Activated CD4-positive, CD25-positive, alpha-beta regulatory T cell treated with anti-CD3 and anti-CD28 coated beads, Interleukin-2, amount 50 U/mL, for 72 hours (primary cell): ENCODE data around the gene ARHGAP29.
"Not testable (repeated sequence)": the region's sequence is repeated elsewhere in the genome, so short reads cannot be mapped to it uniquely, and the experiment has no call there.

Experiments used
- DNase-seq: peaks from one replicate; pipeline ENCODE4 v3.0.0; 2021

Gene ARHGAP29

GRCh38 chr1:94164121-94164520 lies 73.3 kb downstream of the ARHGAP29 start:
- DNase-seq = not testable (repeated sequence)

- not testable (repeated sequence) for DNase-seq
Measured at GRCh38 chr1:94163249-94163648, 74.1 kb downstream of the ARHGAP29 start.

GRCh38 chr1:94160811-94161210 lies 76.6 kb downstream of the ARHGAP29 start:
- DNase-seq = no peak

- no peak for DNase-seq
Measured at GRCh38 chr1:94156096-94156625, 81.2 kb downstream of the ARHGAP29 start.

- DNase-seq = no peak
Measured at GRCh38 chr1:94154989-94155388, 82.4 kb downstream of the ARHGAP29 start.

- no peak for DNase-seq
Measured at GRCh38 chr1:94153133-94153532, 84.3 kb downstream of the ARHGAP29 start.

GRCh38 chr1:94149166-94149565 lies 88.2 kb downstream of the ARHGAP29 start:
- not testable (repeated sequence) for DNase-seq

GRCh38 chr1:94146273-94146672 lies 91.1 kb downstream of the ARHGAP29 start:
- no peak for DNase-seq

- DNase-seq = no peak
Measured at GRCh38 chr1:94144836-94145235, 92.5 kb downstream of the ARHGAP29 start.

GRCh38 chr1:94143809-94144176 lies 93.6 kb downstream of the ARHGAP29 start:
- DNase-seq = no peak

- no peak for DNase-seq
Measured at GRCh38 chr1:94143173-94143808, 94.1 kb downstream of the ARHGAP29 start.

GRCh38 chr1:94142583-94142982 lies 94.8 kb downstream of the ARHGAP29 start:
- no peak for DNase-seq

- DNase-seq = no peak
Measured at GRCh38 chr1:94142022-94142421, 95.4 kb downstream of the ARHGAP29 start.

GRCh38 chr1:94132111-94132510 lies 105.3 kb downstream of the ARHGAP29 start:
- no peak for DNase-seq

GRCh38 chr1:94130851-94131595 lies 106.4 kb downstream of the ARHGAP29 start:
- DNase-seq = no peak

- no peak for DNase-seq
Measured at GRCh38 chr1:94126651-94127050, 110.7 kb downstream of the ARHGAP29 start.

- DNase-seq = no peak
Measured at GRCh38 chr1:94125551-94126514, 111.6 kb downstream of the ARHGAP29 start.

- DNase-seq = no peak
Measured at GRCh38 chr1:94124538-94124937, 112.8 kb downstream of the ARHGAP29 start.

- DNase-seq = no peak
Measured at GRCh38 chr1:94122201-94122970, 115.0 kb downstream of the ARHGAP29 start.
